ENCODE measurements around the gene SSBP3.

DNA sequence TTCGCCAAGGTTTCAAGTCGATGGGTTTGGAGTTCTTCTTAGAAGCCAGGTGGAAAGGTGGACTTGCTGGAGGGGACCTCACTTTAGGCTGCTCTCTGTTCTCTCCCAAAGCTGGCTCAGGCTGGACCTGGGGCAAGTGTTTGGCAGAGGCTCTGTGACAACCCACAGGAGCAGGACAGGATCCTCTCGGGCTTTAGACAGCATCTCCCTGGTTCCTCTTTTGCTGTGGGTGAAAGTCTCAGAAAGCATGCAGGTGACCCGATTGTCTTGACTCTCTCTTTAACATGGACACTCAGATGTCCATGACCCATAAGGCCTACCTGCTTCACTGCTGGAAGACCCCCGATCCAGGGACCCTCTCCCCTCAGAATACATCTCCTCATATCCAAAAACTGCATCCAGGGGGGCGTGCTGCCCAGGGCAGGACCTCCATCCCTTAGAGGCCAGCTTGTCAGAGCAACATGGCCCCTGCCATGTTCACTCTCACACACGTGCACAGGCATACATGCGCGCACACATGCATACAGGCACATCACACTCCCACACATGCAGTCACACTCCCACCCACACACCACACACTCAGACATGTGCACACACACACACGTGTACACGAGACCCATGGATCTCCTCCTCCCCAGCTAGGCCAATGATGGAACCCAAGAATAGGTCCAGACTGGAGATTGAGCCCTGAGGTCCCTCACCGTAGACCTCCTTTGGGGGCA lies 184.9 kb downstream of the SSBP3 start:
- no peak for TF ChIP-seq POLR2A (IDR thresholded peaks at IDR 0.05)
- no peak for TF ChIP-seq CTCF (IDR thresholded peaks at IDR 0.05)

Data from body of pancreas (tissue), 4 donors.